Epithelial cell of esophagus (primary cell): Measurements from ENCODE around the gene ZSWIM5.

Experiments used
- DNase-seq: peaks from one replicate; pipeline ENCODE4 v3.0.0; 2010; ENCODE audit warnings: low read depth
- H3K4me3 ChIP-seq: 2 replicates; pipeline ENCODE4 v1.5.1; 2011; ENCODE audit warnings: mild to moderate bottlenecking, low read length, control low read depth
- TF ChIP-seq, protein P1 (sequence below): IDR thresholded peaks from 2 replicates; pipeline ENCODE4 v1.5.1; 2011; ENCODE audit warnings: low read depth, mild to moderate bottlenecking, low read length, control low read depth, inconsistent platforms; ENCODE audit not compliant: insufficient read depth; ENCODE audit errors: missing control alignments

ZSWIM5 gene

GRCh38 chr1:45012639-45013278 lies 193.6 kb downstream of the ZSWIM5 start:
- TF ChIP-seq, protein P1, sequence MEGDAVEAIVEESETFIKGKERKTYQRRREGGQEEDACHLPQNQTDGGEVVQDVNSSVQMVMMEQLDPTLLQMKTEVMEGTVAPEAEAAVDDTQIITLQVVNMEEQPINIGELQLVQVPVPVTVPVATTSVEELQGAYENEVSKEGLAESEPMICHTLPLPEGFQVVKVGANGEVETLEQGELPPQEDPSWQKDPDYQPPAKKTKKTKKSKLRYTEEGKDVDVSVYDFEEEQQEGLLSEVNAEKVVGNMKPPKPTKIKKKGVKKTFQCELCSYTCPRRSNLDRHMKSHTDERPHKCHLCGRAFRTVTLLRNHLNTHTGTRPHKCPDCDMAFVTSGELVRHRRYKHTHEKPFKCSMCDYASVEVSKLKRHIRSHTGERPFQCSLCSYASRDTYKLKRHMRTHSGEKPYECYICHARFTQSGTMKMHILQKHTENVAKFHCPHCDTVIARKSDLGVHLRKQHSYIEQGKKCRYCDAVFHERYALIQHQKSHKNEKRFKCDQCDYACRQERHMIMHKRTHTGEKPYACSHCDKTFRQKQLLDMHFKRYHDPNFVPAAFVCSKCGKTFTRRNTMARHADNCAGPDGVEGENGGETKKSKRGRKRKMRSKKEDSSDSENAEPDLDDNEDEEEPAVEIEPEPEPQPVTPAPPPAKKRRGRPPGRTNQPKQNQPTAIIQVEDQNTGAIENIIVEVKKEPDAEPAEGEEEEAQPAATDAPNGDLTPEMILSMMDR = no peak
- peak overlapping the region; percentile 77 for H3K4me3 ChIP-seq
- peak; percentile 60 for DNase-seq

GRCh38 chr1:45011837-45012638 lies 194.4 kb downstream of the ZSWIM5 start, which contains the start of gene UROD:
Gene UROD, plus strand, starts transcription at chr1:45012254. Its CDS starts 12 bp downstream, at chr1:45012266.
- TF ChIP-seq, protein P1 = no peak
- H3K4me3 ChIP-seq = peak within 1 kb of the TSS; percentile 89
- peak; percentile 97 for DNase-seq

DNA sequence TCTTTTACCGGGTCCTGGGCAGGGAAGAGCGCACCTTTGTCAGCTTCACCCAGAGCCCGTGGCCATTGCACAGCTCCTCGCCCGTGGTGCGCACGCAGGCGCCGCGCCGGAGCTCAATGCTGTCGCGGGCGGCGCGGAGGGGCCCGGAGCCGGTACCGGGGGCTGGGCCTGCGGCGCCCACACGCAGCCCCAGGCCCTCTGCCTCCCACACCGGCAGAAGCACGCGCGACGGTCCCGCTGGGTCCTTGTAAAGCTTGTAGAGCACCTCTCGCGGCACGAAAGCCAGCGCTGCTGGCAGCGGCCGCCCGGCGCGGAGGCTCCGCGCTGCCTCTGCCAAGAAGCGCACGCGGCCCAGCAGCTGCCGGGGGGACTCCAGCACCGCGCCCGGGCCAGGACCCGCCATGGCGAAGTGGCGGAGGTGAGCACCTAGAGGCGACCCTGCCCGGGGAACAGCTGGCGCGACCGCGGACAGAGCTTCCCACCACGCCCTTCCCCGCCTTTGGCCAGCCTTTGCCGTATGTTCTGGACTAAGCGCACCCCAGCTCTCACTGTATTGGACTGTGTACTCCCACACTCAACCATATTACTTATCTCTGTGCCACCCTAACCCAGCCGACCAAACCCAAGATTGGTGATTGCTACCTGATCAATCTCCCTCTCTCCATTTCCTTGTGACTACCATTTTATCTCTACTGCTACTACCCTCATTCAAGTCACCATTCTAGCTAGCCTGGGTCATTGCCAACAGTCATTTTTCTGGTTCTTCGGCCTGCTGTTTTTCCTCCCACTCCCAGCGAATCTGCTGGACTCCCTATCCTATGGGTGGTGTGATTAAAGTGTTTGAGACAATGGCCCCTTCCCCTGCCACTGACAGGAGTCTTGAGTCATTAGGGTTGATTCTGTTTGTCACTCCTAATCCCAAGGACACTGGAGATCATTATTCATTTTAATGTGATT lies 195.3 kb downstream of the ZSWIM5 start, which contains the start of gene HECTD3:
TSS of gene HECTD3 (minus strand) at position 470 of the 957 bp plus-strand sequence. CDS start at position 403, 67 bp downstream.
- DNase-seq = peak; percentile 81
- TF ChIP-seq, protein P1 = no peak
- peak within 1 kb of the TSS; percentile 89 for H3K4me3 ChIP-seq

DNA sequence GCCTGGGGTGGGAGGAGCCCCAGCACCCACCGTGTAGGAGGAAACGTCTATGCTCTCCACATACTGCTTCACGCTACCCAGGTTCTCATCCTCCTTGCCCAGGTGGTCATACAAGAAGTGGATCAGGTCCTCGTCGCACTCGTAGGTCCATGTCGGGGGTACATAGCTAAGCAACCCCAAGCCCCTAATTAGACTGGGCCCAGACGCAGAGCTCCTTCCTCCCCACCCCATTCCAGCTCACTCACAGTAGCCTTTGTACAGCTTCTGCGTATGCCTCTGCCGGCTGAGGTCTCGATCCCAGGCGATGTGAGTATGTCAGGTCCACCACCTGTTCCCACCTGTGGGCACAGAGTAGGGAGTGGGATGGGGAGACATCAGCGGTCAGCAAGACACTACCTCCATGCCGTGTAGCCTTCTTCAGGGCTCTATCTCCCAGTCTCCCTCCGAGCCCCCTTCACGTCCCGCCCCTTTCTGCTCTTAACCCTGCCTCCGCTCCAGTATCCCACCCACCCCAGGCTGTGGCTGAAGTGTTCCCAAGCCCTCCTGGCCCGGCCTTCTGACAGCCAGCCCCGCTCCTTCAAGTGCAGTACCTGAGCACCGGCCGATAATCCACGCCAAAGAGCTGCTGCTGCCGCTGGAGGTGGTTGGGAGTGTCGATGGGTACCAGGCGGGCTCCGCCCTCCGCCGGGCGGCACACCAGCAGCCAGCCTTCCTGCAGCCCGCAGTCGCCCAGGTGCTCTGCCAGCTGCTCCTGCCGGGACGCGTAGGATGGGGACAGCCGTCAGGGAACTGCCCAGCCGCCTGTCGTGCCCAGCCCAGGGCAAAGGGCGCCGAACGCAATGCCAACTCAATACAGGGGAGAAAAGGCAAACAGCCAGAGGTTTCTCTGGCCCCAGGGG lies 196.2 kb downstream of the ZSWIM5 start:
- DNase-seq = peak; percentile 61
- TF ChIP-seq, protein P1 = no peak
- peak overlapping the region; percentile 89 for H3K4me3 ChIP-seq

GRCh38 chr1:45009296-45009865 lies 197.0 kb downstream of the ZSWIM5 start:
- TF ChIP-seq, protein P1 = no peak
- DNase-seq = no peak
- no peak overlapping the region for H3K4me3 ChIP-seq
